ENCODE results near the gene CTNND2.

CTNND2 gene

GRCh38 chr5:11514705-11515432 lies 389.4 kb downstream of the CTNND2 start:
- no peak for DNase-seq (ENCODE audit: low spot score)

GRCh38 chr5:11511878-11512277 lies 392.4 kb downstream of the CTNND2 start:
- no peak for DNase-seq (ENCODE audit: low spot score)

- DNase-seq (ENCODE audit: low spot score), result no peak
Observed at GRCh38 chr5:11510889-11511288, 393.4 kb downstream of the CTNND2 start.

- DNase-seq (ENCODE audit: low spot score), result no peak
Observed at GRCh38 chr5:11509793-11510192, 394.5 kb downstream of the CTNND2 start.

- DNase-seq (ENCODE audit: low spot score), result no peak
Observed at GRCh38 chr5:11507156-11507910, 396.9 kb downstream of the CTNND2 start.

GRCh38 chr5:11504886-11505193 lies 399.4 kb downstream of the CTNND2 start:
- DNase-seq (ENCODE audit: low spot score), result no peak

- DNase-seq (ENCODE audit: low spot score), result no peak
Observed at GRCh38 chr5:11504065-11504885, 400.0 kb downstream of the CTNND2 start.

- no peak for DNase-seq (ENCODE audit: low spot score)
Observed at GRCh38 chr5:11502783-11503182, 401.5 kb downstream of the CTNND2 start.

- DNase-seq (ENCODE audit: low spot score), result no peak
Observed at GRCh38 chr5:11497651-11498050, 406.6 kb downstream of the CTNND2 start.

GRCh38 chr5:11496137-11496719 lies 408.0 kb downstream of the CTNND2 start:
- no peak for DNase-seq (ENCODE audit: low spot score)

- no peak for DNase-seq (ENCODE audit: low spot score)
Observed at GRCh38 chr5:11494340-11494739, 409.9 kb downstream of the CTNND2 start.

GRCh38 chr5:11491404-11492075 lies 412.7 kb downstream of the CTNND2 start:
- no peak for DNase-seq (ENCODE audit: low spot score)

- DNase-seq (ENCODE audit: low spot score), result no peak
Observed at GRCh38 chr5:11483630-11484029, 420.6 kb downstream of the CTNND2 start.

- DNase-seq (ENCODE audit: low spot score), result no peak
Observed at GRCh38 chr5:11482011-11482410, 422.2 kb downstream of the CTNND2 start.

- DNase-seq (ENCODE audit: low spot score), result no peak
Observed at GRCh38 chr5:11477786-11478185, 426.5 kb downstream of the CTNND2 start.

- DNase-seq (ENCODE audit: low spot score), result no peak
Observed at GRCh38 chr5:11476866-11477265, 427.4 kb downstream of the CTNND2 start.

GRCh38 chr5:11468334-11469039 lies 435.8 kb downstream of the CTNND2 start:
- no peak for DNase-seq (ENCODE audit: low spot score)

GRCh38 chr5:11467588-11467987 lies 436.7 kb downstream of the CTNND2 start:
- DNase-seq (ENCODE audit: low spot score), result no peak

GRCh38 chr5:11459716-11460115 lies 444.5 kb downstream of the CTNND2 start:
- no peak for DNase-seq (ENCODE audit: low spot score)

- DNase-seq (ENCODE audit: low spot score), result no peak
Observed at GRCh38 chr5:11455505-11455904, 448.7 kb downstream of the CTNND2 start.

GRCh38 chr5:11452852-11453251 lies 451.4 kb downstream of the CTNND2 start:
- DNase-seq (ENCODE audit: low spot score), result no peak

Data from hepatic stellate cell (primary cell).